HG02973 (cell line): ENCODE results near the gene SLX4IP.
"Not testable (repeated sequence)": the region's sequence is repeated elsewhere in the genome, so short reads cannot be mapped to it uniquely, and the experiment has no call there.

Source experiments
- ATAC-seq: cut with Tn5 transposase; IDR thresholded peaks from one replicate; pipeline ENCODE4 v1.9.1; 2021; ENCODE audit warnings: moderate library complexity; ENCODE audit not compliant: unreplicated experiment

Gene SLX4IP

DNA sequence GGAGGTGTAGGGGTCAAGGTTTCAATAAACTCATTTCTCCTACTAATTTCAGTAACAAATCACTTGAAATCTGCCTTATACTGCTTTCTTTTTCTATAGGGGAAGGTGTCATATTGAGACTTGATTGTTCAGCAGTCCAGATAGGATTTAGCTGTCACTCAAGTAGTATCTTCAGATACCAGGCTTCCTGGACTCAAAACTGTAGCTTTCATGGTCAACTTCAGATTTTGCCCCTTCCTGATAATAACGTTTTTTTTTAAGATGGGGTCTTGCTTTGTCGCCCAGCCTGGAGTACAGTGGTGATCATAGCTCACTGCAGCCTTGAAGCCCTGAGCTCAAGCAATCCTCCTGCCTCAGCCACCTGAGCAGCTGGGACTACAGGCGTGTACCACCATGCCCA is 160.9 kb downstream of the SLX4IP start:
- ATAC-seq, result no peak

DNA sequence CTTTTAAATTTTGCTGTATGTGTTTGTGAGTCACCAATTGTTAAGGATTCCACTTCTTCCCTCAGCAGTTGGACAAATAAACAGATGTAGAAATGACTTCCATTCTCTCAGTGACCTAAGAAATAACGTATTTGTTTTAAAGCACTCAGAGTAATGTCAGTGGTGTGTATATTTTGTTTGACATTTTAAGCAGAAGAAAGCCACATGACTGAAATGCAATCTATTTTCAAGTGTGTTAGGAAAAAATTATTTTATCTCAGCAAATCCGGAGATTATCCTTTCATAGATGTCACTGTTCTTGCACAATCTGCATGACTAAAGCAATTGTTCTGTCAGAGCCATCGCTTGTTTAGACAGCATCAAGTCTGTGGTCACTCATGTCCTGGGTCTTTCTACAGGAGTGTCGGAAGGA is 161.6 kb downstream of the SLX4IP start:
- ATAC-seq, result no peak

DNA sequence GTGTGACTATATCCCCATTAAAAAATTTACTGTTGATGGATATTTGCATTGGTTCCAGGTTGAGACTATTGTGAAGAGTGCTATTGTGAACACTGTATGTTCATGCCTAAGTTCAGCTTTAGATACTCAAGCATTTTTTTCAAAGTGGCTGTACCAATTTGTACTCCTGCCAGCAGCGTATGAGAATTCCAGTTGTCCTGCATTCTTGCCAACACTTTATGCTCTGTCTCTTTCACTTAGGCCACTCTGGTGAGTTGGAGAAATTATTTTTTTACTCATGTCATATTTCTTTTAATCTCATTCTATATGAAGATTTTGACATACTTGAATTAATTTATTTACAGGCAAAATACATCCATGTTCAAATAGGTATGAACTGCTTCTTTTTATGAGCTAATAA is 162.5 kb downstream of the SLX4IP start:
- ATAC-seq, result no peak

DNA sequence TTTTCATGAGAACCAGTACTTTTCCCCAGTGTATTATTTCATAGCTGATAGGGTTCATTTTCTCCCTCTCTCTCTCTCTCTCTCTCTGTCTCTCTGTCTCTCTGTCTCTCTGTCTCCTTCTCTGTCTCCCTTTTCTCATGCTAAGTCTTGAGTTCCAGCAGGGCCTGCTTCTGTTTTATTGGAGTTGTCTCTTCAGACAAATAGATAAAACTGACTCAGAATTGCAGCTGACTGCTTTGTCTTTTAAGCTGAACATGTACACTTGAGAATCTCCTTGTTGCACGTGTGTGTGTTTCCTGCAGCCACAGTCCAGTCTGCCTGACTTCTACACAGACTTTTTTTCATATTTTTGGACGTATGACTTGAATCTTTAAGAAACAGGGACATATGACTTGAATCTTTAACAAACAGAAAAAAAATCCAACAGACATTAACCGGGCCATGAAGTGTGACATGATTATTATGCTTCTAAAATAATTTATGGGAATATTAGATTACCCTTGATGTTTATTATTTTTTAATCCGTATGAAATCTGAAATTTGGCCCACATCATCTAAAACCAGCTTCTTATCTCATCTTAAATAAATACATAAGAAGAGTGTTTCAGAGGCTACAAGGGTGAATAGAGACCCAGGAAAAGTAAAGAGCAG is 167.2 kb downstream of the SLX4IP start:
- ATAC-seq, result no peak

DNA sequence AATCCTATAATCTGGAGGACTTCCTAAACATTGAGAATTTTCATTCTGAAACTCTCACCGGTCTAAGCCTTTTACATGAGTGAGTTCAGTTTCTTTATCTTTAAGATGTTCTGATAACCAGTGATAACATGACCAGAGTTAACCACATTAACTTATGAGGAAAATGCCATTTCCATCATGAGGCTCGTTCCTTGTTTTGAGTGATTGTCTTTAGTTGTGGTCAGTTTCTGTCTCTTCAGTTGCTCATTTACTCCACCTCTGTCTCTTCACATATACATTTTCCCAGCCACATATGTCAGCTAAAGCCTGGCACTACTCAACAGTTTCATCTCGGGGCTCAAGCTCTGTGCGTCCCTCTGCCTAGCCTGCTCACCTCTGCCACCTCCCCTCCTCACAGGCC is 168.3 kb downstream of the SLX4IP start:
- no peak for ATAC-seq

DNA sequence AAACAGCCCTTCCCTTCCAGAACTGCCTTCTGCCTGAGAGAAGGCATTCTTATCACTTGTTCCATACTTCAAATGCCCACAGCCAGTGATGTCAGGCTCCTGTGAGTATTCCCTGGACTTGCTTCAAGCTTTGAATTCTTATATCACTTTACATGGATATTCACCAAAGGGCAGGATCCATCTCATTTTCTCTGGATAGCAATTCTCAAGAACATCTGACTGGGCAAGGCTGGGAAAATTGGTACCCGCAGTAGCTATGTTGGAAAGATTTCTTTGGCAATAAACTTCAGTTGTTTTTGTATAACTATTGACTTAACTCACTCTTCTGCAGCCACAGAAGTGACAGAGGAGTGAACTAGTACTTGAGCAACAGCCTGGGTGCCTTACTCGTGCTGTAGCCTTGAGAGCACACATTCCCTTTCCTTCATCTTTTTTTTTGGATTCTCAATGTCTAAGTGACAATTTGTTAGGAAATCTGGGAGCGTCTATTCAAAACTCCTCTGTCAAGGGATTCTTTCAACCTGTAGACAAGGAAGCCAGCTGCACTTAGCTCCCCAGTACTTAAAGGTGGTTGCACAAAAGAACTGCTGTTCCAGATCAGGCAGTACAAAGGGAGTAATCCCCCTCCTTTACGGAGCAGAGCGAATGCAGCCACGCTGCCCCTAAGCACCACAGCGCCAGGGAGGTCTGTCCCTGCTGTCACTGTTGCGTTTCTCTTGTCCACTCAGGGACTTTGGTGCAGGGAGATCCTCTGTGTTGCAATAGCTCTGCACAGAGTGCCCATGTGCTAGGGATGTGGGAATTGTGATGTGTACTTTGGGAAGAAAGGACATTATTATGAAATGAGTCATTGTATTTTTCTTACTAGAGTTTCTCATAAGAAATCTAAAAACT is 169.1 kb downstream of the SLX4IP start:
- no peak for ATAC-seq

DNA sequence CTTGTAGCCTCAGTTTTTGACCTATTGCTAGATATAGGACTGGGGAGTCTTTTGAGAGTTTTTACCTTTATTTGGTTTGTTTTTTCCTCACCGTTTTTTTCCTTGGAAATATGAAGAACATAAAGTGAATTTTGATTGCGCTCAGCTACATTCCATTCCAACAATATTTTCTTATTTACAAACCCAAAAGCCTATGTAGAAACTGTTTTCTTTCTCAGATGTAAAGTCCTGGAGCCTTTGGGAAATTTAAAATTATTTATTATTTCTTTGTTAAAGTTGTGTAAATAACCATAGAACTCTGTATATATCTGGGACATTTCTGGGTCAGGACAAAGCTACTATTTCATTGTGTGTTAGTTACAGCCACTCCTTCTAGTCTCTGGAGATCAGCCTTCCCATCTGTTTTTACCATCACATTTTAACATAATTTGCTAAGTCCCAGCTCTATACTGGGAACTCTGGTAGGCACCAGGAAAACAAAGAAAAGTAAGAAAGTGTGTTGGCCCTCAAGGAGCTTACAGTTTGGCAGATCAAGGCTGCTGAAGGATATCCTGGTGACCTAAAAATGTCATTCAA is 169.8 kb downstream of the SLX4IP start:
- ATAC-seq, result no peak

DNA sequence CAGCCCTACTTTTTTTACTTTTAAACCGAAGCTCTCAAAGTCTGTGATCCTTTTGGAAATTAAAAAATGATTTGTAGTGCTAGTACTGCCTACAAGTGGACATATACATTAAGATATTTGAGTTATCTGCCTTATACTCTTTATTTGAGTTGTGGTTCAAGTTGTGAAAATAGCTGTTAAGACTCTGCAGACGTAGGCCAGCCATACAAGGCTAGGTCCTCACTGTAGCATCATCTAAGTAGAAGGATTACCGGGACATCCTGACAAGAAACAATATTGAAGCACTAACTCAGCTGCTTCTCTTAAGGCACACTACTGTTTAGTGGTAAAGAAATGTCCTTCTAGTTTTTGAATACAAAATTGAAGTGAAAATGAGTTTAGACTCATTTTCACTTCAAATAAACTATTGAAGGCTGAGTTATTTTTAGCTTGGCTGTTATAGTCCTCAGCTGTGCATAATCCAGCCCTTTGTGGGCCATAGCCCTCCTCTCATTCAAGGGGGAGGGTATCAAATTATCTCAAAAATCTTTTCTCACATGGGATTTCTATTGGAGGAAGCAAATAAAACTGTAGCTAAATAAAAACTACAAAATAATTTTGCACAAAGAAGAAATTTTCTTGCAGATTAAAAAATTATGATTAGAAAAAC is 170.6 kb downstream of the SLX4IP start:
- ATAC-seq, result no peak

DNA sequence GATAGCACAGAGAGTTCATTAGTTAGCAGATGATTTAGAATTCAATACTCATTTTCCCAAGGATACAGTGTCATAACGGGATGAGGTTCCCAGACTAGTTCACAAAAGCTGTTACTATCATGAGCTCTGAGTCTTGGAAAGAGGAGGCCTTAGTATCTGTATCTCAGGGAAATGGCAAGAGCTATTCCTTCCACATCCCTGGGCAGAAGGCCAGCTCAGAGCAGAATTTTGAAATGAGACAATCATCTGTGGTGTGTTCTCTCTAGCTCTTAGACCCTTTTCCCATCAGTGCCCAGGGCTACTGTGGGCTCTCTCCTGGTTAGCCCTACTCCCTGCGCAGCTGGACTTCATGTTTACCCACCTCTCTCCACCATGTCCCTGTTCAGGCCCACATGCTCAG is 174.2 kb downstream of the SLX4IP start:
- no peak for ATAC-seq

DNA sequence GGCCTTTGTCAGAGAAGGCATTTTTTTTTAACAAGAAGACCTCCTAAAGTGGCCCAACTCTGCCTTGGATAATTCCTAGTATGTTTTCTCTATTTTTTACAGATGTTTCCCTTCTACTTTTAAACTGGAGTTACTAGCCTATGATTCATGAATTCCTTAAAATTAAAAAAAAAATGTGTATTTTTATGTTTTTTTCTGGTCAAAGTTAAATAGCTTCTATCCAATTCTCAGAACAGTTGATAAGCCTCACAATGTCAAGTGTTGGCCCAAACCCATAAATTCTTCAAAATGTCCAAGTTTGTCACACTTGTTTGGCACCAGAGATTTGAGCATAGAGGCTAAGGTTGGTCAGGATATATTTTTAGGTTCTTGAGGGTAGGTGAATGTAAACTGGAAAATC is 174.7 kb downstream of the SLX4IP start:
- ATAC-seq, result no peak

DNA sequence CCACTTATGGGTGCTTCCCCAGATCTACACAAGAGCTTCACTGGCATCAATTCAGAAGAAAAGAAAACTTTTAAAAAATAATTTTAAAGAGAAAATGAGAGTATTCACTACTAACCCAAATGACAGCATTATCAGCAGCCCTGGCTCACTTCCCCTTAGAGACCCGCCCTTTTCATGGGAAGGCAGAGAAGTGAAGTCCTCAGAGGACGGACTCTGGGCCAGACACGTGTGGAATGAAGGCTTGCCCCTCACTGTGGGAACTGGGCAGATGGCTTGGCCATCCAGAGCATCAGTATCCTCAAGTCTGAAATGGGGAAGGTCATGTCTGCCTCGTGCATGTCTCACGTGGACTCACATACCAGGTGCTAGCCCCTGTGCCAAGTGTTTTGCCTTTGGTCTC is 175.1 kb downstream of the SLX4IP start:
- ATAC-seq, result no peak

DNA sequence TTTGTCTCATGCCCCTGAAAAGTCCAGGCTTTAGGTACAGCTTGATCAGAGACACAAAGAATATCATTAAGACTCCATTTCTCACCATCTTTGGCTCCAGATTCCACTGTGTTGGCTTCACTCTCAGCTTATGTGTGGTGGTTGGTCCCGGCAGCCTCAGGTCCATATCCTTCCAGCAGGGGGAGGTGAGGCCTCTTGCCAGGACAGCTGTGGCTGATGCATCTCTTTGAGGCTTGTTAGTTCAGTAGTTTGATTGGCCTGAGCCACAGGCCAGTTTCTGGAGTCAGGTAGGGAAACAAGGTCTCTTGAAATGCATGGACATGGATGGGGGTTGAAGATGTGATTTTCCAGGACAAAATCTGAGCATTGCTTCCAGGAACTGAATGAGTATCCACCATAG is 176.3 kb downstream of the SLX4IP start:
- ATAC-seq, result peak; percentile 58

DNA sequence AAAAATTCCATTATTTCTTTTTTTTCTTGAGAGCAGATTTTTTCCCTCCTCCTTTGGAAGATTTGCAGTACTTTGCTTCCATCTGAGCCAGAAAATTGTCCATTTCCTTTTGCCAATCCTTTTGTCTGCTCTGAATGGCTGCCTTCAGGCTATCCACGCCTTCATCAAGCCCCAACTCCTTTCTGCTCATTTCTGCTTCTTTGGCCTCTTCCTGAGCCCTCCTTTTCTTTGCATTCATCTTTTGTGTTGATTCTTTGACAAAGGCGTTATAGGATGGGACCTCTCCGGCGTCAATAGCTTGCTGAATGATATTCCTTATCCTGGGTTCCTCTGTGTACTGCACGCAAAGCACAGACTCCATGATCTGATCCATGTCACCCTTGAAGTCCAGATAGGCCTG is 178.3 kb downstream of the SLX4IP start:
- ATAC-seq, result not testable (repeated sequence)

DNA sequence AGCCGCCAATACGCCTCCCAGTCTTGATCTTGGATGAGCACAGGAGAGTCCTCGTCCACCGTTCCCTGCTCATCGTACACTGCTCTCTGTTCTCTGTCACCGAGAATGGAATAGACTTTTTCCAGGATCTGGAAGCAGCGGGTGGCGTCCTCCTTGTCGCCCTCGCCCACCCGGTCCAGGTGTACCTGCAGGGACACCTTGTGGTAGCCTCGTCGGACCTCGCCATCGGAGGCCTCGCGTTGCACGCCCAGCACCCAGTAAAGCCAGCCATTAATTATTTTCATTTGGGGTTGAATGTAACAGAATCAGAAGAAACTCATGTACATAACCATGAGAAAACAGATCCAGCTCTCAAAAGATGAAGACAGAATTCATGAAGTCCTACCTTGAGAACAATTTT is 178.8 kb downstream of the SLX4IP start:
- no peak for ATAC-seq

DNA sequence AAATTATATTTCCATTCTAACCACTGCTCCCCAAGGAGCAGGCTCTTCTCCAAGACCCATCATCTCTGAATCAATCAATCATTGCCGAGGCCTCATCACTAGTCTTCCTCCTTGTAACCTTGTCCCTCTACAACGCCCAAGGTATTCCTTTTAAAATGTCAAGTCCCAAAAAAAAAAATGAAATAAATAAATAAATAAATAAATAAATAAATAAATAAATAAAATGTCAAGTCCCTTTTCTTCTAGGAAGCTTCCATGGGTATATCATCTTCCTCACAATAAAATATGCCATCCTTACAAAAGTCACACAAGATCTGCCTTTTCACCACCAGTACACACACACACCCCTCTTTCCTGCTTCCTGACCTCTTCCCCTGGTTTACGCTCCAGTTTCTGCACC is 181.1 kb downstream of the SLX4IP start:
- no peak for ATAC-seq

DNA sequence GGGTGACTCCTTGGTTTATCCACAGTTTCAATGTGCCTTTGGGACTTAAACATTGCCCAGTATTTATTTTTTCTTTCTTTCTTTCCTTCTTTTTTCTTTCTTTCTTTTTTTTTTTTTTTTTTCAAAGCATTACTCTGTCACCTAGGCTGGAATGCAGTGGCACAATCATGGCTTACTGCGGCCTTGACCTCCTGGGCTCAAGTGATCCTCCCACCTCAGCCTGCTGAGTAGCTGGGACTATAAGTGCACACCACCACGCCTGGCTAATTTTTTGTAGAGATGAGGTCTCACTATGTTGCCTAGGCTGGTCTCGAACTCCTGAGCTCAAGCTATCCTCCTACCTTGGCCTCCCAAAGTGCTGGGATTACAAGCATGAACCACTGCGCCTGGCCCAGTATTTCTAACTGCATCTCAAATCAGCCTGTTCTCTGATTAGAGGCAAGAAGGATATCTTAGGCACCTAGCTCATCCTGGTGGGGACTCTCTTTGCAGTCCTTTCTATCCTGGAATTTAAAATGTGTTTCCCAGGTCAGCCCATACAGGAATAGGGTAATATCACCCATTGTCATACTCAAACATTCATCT is 182.5 kb downstream of the SLX4IP start:
- not testable (repeated sequence) for ATAC-seq

DNA sequence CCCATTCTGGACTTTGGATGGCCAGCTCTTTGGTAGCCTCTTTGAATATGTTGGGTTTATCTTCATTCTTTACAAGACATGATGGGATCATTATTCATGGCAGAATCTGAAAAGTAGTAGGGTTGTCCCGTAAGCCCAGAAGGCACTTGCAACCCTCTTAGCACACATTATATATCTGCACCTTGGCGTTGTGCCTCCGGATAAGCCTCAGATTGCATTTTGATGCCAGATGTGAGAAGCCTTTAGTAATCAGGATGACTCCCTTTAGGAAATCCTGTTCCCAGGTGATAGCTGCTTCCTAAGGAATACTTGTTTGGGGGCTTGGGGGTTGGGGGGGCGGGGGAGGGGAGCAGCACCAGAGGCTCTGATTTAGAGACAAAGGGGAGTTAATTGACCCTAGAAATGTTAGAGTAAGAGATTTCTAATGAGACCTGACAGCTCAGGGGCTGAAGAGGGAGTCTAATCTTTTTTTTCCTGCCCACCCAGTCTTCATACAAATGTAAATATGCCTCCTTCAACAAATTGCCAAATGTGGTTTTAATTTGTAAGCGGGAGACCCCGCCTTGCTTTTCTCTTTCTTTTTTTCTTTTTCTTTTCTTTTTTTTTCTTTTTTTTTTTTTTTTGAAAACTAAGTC is 183.6 kb downstream of the SLX4IP start:
- ATAC-seq, result no peak

DNA sequence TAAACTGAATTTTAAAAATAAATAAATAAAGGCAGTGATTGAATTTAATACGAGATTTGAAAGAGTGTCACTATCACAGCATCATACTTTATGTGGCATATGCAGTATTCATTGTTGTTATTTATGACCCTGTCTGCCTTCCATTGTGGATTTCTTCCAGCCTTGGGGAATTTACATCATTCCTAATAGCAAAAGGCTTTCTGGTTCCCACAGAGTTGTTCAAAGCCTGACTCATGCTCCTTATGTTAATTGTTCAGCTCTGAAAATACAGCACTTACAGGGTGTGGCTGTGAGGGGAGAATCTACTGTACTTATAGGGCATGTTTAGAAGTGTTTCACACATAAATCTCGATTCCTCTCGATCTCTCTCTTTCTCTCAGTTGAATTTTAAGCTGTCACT is 184.3 kb downstream of the SLX4IP start:
- no peak for ATAC-seq

DNA sequence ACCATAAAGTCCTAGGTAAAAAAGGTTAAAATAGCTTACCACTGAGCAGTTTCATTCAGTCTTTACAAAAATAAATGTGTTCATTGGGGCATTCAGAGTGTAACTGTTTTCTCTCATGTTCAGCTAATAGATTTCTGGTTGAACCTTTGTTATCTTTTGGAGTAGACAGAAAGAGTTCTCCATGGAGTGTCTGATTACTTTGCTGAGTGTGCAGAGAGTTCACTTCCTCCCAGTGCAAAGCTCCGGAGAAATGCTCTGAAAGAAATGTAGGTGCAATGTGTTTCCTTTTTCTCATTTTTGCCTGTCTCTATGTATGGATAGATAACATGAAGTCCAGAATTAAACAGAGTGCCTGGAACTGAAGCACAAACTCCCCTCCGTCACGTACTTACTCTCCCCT is 186.0 kb downstream of the SLX4IP start:
- ATAC-seq, result no peak

DNA sequence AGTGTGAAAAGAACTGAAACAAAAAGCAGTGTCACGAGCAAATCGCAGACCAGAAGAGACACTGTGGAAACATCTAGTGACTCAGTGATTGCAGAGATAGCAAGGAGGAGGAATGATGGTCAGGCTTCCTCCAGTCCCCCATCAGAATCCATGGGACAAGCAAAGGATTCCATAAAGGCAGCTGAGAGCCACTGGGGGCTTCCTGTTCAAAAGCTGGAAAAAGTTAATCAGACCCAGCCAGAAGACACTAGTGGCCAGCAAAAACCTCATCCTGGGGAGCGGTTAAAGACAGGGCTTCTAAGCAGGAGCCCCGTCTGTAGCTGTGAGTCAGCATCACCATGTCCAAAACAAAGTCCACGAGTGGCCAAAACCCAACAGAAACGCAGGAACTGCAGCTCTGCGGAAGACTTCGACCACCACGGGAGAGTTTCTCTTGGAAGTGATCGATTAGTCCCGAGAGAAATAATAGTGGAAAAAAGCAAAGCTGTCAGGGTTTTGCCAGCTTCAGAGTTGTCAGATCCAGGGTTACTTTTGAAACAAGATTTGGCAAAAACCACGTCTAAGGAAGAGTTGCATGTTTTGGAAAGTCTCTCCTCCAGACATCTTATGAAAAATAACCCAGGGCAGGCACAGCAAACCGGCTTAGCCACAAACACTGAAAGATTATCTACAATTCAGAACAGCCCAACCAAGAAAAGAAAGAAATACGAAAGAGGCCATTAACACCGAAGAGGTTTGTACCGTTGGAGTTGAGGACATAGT is 187.7 kb downstream of the SLX4IP start:
- ATAC-seq, result no peak
